Coronary artery (tissue), 2 donors: ENCODE measurements around the gene SOBP.
"Not testable (repeated sequence)": the region's sequence is repeated elsewhere in the genome, so short reads cannot be mapped to it uniquely, and the experiment has no call there.

Experiments used
- DNase-seq: peaks from one replicate; pipeline ENCODE4 v3.0.0-alpha.2; 2017; ENCODE audit warnings: low spot score
- H3K27ac ChIP-seq, 2 donors: fragments of 200-600 bp; sonication (generic); one replicate each; pipeline ENCODE4 v1.5.1; 2016 to 2019
- H3K4me3 ChIP-seq: fragments of 200-600 bp; sonication (generic); 2 replicates; pipeline ENCODE4 v1.5.1; 2016; ENCODE audit warnings: mild to moderate bottlenecking, moderate library complexity
- CTCF ChIP-seq: fragments of 200-600 bp; sonication (generic); IDR thresholded peaks from one replicate; pipeline ENCODE4 v1.5.1; 2019; ENCODE audit warnings: antibody characterized with exemption

The SOBP gene

GRCh38 chr6:107543567-107543966 lies 53.6 kb downstream of the SOBP start:
- no peak for DNase-seq
- TF ChIP-seq CTCF: no peak
- Histone ChIP-seq H3K4me3 (no peak overlapping the region), H3K27ac (no peak overlapping the region)

- Histone ChIP-seq H3K4me3 (no peak overlapping the region), H3K27ac (no peak overlapping the region)
- TF ChIP-seq CTCF: no peak
- no peak for DNase-seq
These were observed 55.8 kb downstream of the SOBP start for GRCh38 chr6:107545763-107546162.

- no peak overlapping the region for H3K27ac ChIP-seq
- no peak overlapping the region for H3K4me3 ChIP-seq
- TF ChIP-seq CTCF: no peak
- no peak for DNase-seq
These were observed 57.0 kb downstream of the SOBP start for GRCh38 chr6:107546691-107547450.

GRCh38 chr6:107547451-107547840 lies 57.5 kb downstream of the SOBP start:
- DNase-seq: no peak
- no peak for TF ChIP-seq CTCF
- H3K27ac ChIP-seq: no peak overlapping the region
- H3K4me3 ChIP-seq: no peak overlapping the region

GRCh38 chr6:107550241-107550840 lies 60.4 kb downstream of the SOBP start:
- no peak for DNase-seq
- TF ChIP-seq CTCF: no peak
- H3K4me3 ChIP-seq: no peak overlapping the region
- no peak overlapping the region for H3K27ac ChIP-seq

GRCh38 chr6:107550906-107551305 lies 61.0 kb downstream of the SOBP start:
- no peak for DNase-seq
- Histone ChIP-seq H3K4me3 (no peak overlapping the region), H3K27ac (no peak overlapping the region)
- TF ChIP-seq CTCF: no peak

GRCh38 chr6:107553121-107553520 lies 63.2 kb downstream of the SOBP start:
- H3K27ac ChIP-seq, H3K4me3 ChIP-seq, DNase-seq: not testable (repeated sequence)
